Measurements from ENCODE around the gene CD274.

The CD274 gene

DNA sequence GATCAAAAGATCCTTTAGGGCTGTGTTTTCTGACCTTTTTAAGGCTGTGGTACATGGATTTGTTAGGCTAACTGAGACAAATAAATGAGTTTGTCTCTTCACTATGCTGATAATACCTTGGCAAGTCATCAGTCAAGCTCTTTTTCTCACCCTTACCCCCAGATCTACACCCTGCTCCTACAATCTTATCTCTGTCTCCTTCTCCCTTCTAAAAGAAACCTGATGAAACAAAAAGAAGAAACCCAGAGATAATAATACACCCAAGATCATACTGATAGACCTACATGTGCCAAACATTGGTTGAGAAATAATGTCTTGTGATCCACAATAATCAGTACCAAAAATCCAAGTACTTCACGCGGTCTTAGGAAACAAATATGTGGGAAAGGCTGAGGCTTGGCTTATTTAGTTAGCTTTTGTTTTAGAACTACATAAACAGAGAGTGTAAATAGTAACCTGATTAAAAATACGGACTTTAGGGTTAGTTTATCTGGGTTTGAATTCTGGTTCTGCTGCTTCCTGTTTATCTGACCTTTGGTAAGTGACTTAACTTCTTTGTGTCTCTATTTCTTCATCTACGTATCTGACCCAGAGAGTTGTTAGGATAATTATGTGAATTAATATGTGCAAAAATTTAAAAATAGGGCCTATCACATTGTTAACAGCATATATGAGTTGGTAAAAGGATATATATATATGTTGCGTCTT, 35.2 kb downstream of the CD274 start:
- no peak overlapping the region for H3K4me3 ChIP-seq (ENCODE audit: control insufficient read depth, low read depth, low read length)
- no peak for DNase-seq (ENCODE audit: low read depth)
- TF ChIP-seq, protein P1, sequence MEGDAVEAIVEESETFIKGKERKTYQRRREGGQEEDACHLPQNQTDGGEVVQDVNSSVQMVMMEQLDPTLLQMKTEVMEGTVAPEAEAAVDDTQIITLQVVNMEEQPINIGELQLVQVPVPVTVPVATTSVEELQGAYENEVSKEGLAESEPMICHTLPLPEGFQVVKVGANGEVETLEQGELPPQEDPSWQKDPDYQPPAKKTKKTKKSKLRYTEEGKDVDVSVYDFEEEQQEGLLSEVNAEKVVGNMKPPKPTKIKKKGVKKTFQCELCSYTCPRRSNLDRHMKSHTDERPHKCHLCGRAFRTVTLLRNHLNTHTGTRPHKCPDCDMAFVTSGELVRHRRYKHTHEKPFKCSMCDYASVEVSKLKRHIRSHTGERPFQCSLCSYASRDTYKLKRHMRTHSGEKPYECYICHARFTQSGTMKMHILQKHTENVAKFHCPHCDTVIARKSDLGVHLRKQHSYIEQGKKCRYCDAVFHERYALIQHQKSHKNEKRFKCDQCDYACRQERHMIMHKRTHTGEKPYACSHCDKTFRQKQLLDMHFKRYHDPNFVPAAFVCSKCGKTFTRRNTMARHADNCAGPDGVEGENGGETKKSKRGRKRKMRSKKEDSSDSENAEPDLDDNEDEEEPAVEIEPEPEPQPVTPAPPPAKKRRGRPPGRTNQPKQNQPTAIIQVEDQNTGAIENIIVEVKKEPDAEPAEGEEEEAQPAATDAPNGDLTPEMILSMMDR (IDR thresholded peaks at IDR 0.05; ENCODE audit: control insufficient read depth, insufficient read depth, low read depth, low read length, missing control alignments) = no peak

DNA sequence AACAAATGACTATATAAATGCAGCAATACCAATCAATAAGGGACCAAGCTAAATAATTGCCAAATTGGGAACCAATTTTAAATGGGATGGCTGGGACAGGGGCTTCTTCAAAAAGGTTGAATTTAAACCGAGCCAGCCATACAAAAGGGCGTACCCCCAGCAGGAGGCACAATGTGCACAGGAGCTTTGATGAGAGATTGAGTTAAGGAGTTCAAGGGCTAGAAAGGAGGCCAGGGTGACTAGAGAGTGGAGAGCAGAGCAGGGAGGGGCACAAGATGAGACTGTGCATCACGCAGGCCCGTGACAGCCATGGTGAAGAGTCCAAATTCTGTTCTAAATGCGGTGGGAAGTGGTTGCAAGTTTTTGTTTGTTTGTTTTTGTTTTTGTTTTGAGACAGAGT, 36.6 kb downstream of the CD274 start:
- no peak for DNase-seq (ENCODE audit: low read depth)
- TF ChIP-seq, protein P1 (IDR thresholded peaks at IDR 0.05; ENCODE audit: control insufficient read depth, insufficient read depth, low read depth, low read length, missing control alignments) = no peak

DNA sequence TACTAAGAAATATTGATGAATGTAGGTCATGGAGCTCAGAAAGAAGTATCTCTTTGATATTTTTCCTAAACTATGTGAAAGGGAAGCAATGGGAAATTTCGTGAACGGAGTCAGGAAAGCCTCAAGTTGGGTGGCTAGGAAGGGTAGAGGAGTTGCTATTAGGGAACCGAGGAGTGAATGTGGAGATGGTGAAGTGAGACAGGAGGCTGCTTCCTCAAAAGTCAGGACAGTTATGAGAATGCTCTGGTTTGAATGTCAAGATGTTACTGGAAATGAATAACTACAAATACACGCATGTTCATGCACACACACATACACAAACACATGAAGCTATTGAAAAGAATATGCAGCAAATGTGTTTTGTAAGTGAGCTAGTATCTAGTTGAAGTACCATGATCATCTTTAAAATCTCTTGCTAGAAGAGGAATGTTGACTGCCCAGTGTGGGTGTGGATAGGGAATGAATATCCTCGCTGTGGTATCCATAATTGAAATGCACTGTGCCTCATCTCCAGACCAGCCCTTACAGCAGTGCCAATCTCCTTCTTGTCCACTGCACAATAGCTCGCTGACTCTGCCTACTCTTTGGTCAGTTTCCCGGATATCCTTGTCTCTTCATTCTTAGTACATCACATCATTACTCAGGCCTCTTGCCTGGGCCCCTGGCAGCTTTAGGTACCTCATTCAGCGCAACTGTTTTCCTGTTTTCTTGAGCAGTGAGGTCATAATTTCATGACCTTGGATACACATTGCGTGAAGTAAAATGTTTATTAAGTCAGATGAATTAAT, 38.1 kb downstream of the CD274 start:
- DNase-seq (ENCODE audit: low read depth) = no peak
- TF ChIP-seq, protein P1 (IDR thresholded peaks at IDR 0.05; ENCODE audit: control insufficient read depth, insufficient read depth, low read depth, low read length, missing control alignments) = no peak
- H3K4me3 ChIP-seq (ENCODE audit: control insufficient read depth, low read depth, low read length) = no peak overlapping the region

More for the DNA sequence above, 36.6 kb downstream of the CD274 start:
- no peak overlapping the region for H3K4me3 ChIP-seq (ENCODE audit: control insufficient read depth, low read depth, low read length)

DNA sequence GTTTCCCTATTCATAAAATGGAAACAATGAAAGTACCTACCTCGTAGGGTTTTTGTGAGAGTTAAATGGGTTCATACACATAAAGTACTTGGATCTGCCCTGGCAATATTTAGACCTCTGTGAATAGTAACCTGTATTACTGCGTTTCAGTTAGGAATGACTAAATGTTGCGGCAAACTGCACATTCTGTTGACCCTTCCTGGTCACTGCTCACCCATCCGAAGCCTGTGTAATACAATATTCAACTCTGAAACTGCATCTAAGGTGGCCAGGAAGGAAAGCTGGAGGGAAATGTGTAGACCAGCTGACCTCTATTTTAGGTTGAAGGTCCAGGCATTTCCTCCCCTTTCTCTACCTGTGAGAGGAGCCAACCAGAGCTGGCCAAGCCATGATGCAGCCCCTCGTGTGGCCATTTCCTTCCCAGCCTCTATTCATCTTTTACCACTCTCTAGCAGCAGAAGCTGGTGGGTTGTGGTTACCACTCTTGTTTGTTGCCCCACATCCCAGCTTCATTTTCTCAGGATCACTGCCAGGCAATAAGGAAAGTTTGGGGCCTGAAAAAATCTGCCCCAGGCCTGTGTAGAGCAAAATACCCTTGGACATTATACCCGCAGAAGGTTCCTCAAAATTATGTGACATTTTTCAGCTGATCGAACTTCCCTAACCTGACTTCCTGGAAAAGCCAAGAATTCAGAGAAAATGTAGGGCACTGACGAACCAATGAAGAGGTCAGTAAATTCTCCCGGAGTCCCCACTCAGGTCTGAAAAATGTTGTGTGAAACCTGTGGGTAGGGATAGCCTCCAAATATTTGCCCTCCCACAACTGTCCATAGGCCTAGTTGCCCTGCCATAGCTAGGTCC, 39.5 kb downstream of the CD274 start:
- H3K4me3 ChIP-seq (ENCODE audit: control insufficient read depth, low read depth, low read length) = no peak overlapping the region
- TF ChIP-seq, protein P1 (IDR thresholded peaks at IDR 0.05; ENCODE audit: control insufficient read depth, insufficient read depth, low read depth, low read length, missing control alignments) = no peak
- DNase-seq (ENCODE audit: low read depth) = no peak

DNA sequence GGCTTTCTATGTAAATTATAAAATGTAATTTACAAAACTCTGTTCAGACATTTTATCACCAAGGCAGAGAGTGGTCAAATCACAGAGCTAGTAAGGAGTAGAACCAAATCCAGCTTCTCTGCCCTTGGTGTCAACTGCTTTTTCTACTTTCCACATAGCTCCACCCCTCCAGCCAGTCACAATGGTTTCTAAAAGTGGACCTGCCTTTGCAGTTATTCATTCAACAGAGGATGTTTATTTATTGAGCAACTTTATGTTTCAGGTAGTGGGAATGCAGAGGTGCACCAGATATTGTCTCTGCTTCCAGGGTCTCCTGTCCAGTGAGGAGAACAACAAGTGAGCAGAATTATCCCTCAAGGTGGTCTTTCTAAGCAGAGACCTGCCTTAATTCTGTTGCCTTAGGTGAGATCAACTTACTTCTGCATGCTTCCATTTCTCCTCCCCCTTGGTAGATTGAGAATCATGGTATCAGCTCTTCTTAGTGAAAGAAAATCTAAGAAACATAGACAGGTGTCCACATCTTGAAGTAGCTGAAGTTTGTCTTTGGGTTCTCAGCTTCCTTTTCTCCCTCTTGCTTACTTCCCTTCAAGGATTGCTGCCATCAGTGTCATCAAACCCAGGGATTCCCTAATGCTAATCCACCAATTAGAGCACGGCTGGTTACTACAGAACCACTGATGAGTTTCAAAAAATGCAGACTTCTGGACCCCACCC, 42.8 kb downstream of the CD274 start:
- H3K4me3 ChIP-seq (ENCODE audit: control insufficient read depth, low read depth, low read length) = no peak overlapping the region
- no peak for DNase-seq (ENCODE audit: low read depth)
- TF ChIP-seq, protein P1 (IDR thresholded peaks at IDR 0.05; ENCODE audit: control insufficient read depth, insufficient read depth, low read depth, low read length, missing control alignments) = no peak

Measured in AG09309 (cell line).